Breast epithelium (tissue), 3 donors: ENCODE measurements around the gene FBXO47.

Experiments used
- CTCF ChIP-seq, 3 donors: fragments of 450-650 bp; IDR thresholded peaks; one replicate each; pipeline ENCODE4 v1.5.1; 2016 to 2017; ENCODE audit warnings: antibody characterized with exemption in 3 of 3, mild to moderate bottlenecking in 3 of 3, moderate library complexity in 3 of 3
- POLR2A ChIP-seq: fragments of 450-650 bp; IDR thresholded peaks from one replicate; pipeline ENCODE4 v1.6.1; 2016; ENCODE audit warnings: antibody characterized with exemption, mild to moderate bottlenecking, moderate library complexity

- TF ChIP-seq CTCF (IDR thresholded peaks at IDR 0.05), result no peak
- TF ChIP-seq POLR2A, result no peak
Observed at GRCh38 chr17:38905375-38905774, 61.8 kb downstream of the FBXO47 start.
